ENCODE data around the gene NPRL2.

Gene NPRL2

GRCh38 chr3:50355829-50356552 is 5.4 kb upstream of the NPRL2 start:
- Histone ChIP-seq H3K4me3 (ENCODE audit: low read length) (no peak overlapping the region), H3K36me3 (ENCODE audit: control insufficient read depth, low read depth, low read length) (peaks cover 22% of the 10 kb centered on the region), H3K4me1 (ENCODE audit: control insufficient read depth, low read depth, low read length) (peaks cover 7% of the 10 kb centered on the region), H3K9me3 (ENCODE audit: control insufficient read depth, low read depth, low read length) (no peaks in the 10 kb centered on the region), H3K27ac (ENCODE audit: low read length) (no peak overlapping the region), H3K27me3 (ENCODE audit: control insufficient read depth, insufficient read depth, low read length) (no peaks in the 10 kb centered on the region), H3K9ac (ENCODE audit: low read length) (no peak overlapping the region)

- no peak overlapping the region for H3K9ac ChIP-seq (ENCODE audit: low read length)
- no peak overlapping the region for H3K4me3 ChIP-seq (ENCODE audit: low read length)
- no peaks in the 10 kb centered on the region for H3K27me3 ChIP-seq (ENCODE audit: control insufficient read depth, insufficient read depth, low read length)
- H3K4me1 ChIP-seq (ENCODE audit: control insufficient read depth, low read depth, low read length): peaks cover 12% of the 10 kb centered on the region
- H3K36me3 ChIP-seq (ENCODE audit: control insufficient read depth, low read depth, low read length): peaks cover 22% of the 10 kb centered on the region
- no peaks in the 10 kb centered on the region for H3K9me3 ChIP-seq (ENCODE audit: control insufficient read depth, low read depth, low read length)
- H3K27ac ChIP-seq (ENCODE audit: low read length): no peak overlapping the region
These were observed 4.3 kb upstream of the NPRL2 start for GRCh38 chr3:50354850-50355249.

- H3K36me3 ChIP-seq (ENCODE audit: control insufficient read depth, low read depth, low read length): peaks cover 22% of the 10 kb centered on the region
These were observed 3.7 kb upstream of the NPRL2 start for GRCh38 chr3:50354186-50354764.

GRCh38 chr3:50353245-50354004 is 2.9 kb upstream of the NPRL2 start:
- peaks cover 22% of the 10 kb centered on the region for H3K36me3 ChIP-seq (ENCODE audit: control insufficient read depth, low read depth, low read length)
- no peak overlapping the region for H3K9ac ChIP-seq (ENCODE audit: low read length)
- no peak overlapping the region for H3K27ac ChIP-seq (ENCODE audit: low read length)
- H3K4me1 ChIP-seq (ENCODE audit: control insufficient read depth, low read depth, low read length): peaks cover 12% of the 10 kb centered on the region
- no peaks in the 10 kb centered on the region for H3K9me3 ChIP-seq (ENCODE audit: control insufficient read depth, low read depth, low read length)
- H3K27me3 ChIP-seq (ENCODE audit: control insufficient read depth, insufficient read depth, low read length): no peaks in the 10 kb centered on the region
- no peak overlapping the region for H3K4me3 ChIP-seq (ENCODE audit: low read length)

More at GRCh38 chr3:50354186-50354764, 3.7 kb upstream of the NPRL2 start:
- H3K27me3 ChIP-seq (ENCODE audit: control insufficient read depth, insufficient read depth, low read length): no peaks in the 10 kb centered on the region
- no peak overlapping the region for H3K9ac ChIP-seq (ENCODE audit: low read length)
- peaks cover 12% of the 10 kb centered on the region for H3K4me1 ChIP-seq (ENCODE audit: control insufficient read depth, low read depth, low read length)
- no peaks in the 10 kb centered on the region for H3K9me3 ChIP-seq (ENCODE audit: control insufficient read depth, low read depth, low read length)
- no peak overlapping the region for H3K4me3 ChIP-seq (ENCODE audit: low read length)
- H3K27ac ChIP-seq (ENCODE audit: low read length): no peak overlapping the region

GRCh38 chr3:50352781-50353180 is 2.2 kb upstream of the NPRL2 start:
- H3K4me3 ChIP-seq (ENCODE audit: low read length): no peak overlapping the region
- H3K36me3 ChIP-seq (ENCODE audit: control insufficient read depth, low read depth, low read length): peaks cover 22% of the 10 kb centered on the region
- peaks cover 9% of the 10 kb centered on the region for H3K4me1 ChIP-seq (ENCODE audit: control insufficient read depth, low read depth, low read length)
- H3K9ac ChIP-seq (ENCODE audit: low read length): no peak overlapping the region
- H3K27me3 ChIP-seq (ENCODE audit: control insufficient read depth, insufficient read depth, low read length): no peaks in the 10 kb centered on the region
- H3K9me3 ChIP-seq (ENCODE audit: control insufficient read depth, low read depth, low read length): no peaks in the 10 kb centered on the region
- no peak overlapping the region for H3K27ac ChIP-seq (ENCODE audit: low read length)

- peaks cover 8% of the 10 kb centered on the region for H3K4me1 ChIP-seq (ENCODE audit: control insufficient read depth, low read depth, low read length)
- H3K27me3 ChIP-seq (ENCODE audit: control insufficient read depth, insufficient read depth, low read length): peaks cover 4% of the 10 kb centered on the region
- H3K27ac ChIP-seq (ENCODE audit: low read length): no peak overlapping the region
- H3K4me3 ChIP-seq (ENCODE audit: low read length): peak overlapping the region; percentile 96
- H3K9ac ChIP-seq (ENCODE audit: low read length): no peak overlapping the region
- no peaks in the 10 kb centered on the region for H3K9me3 ChIP-seq (ENCODE audit: control insufficient read depth, low read depth, low read length)
- peaks cover 19% of the 10 kb centered on the region for H3K36me3 ChIP-seq (ENCODE audit: control insufficient read depth, low read depth, low read length)
These were observed 735 bp upstream of the NPRL2 start for GRCh38 chr3:50351323-50351697.

GRCh38 chr3:50350213-50350526 is 405 bp downstream of the NPRL2 start:
- Histone ChIP-seq H3K27ac (ENCODE audit: low read length) (no peak overlapping the region), H3K9me3 (ENCODE audit: control insufficient read depth, low read depth, low read length) (no peaks in the 10 kb centered on the region), H3K36me3 (ENCODE audit: control insufficient read depth, low read depth, low read length) (peaks cover 18% of the 10 kb centered on the region), H3K27me3 (ENCODE audit: control insufficient read depth, insufficient read depth, low read length) (peaks cover 11% of the 10 kb centered on the region), H3K4me1 (ENCODE audit: control insufficient read depth, low read depth, low read length) (peaks cover 8% of the 10 kb centered on the region), H3K9ac (ENCODE audit: low read length) (peak overlapping the region; percentile 49), H3K4me3 (ENCODE audit: low read length) (peak overlapping the region; percentile 96)

- Histone ChIP-seq H3K27ac (ENCODE audit: low read length) (no peak overlapping the region), H3K4me1 (ENCODE audit: control insufficient read depth, low read depth, low read length) (peaks cover 8% of the 10 kb centered on the region), H3K36me3 (ENCODE audit: control insufficient read depth, low read depth, low read length) (no peaks in the 10 kb centered on the region), H3K27me3 (ENCODE audit: control insufficient read depth, insufficient read depth, low read length) (peaks cover 30% of the 10 kb centered on the region), H3K9me3 (ENCODE audit: control insufficient read depth, low read depth, low read length) (no peaks in the 10 kb centered on the region), H3K9ac (ENCODE audit: low read length) (no peak overlapping the region), H3K4me3 (ENCODE audit: low read length) (no peak overlapping the region)
These were observed 3.3 kb downstream of the NPRL2 start for GRCh38 chr3:50347187-50347813.

- Histone ChIP-seq H3K4me3 (ENCODE audit: low read length) (peak within 1 kb of the TSS; percentile 53), H3K27ac (ENCODE audit: low read length) (no peak within 1 kb of the TSS), H3K9ac (ENCODE audit: low read length) (no peak within 1 kb of the TSS), H3K36me3 (ENCODE audit: control insufficient read depth, low read depth, low read length) (no peaks in the 10 kb centered on the region), H3K27me3 (ENCODE audit: control insufficient read depth, insufficient read depth, low read length) (peaks cover 45% of the 10 kb centered on the region), H3K4me1 (ENCODE audit: control insufficient read depth, low read depth, low read length) (peaks cover 4% of the 10 kb centered on the region), H3K9me3 (ENCODE audit: control insufficient read depth, low read depth, low read length) (no peaks in the 10 kb centered on the region)
These were observed 4.9 kb downstream of the NPRL2 start, which contains the start of gene ZMYND10 for GRCh38 chr3:50345586-50346234. TSS of gene ZMYND10 (minus strand) at chr3:50345732. CDS start at chr3:50345579, 153 bp downstream.

- peak overlapping the region; percentile 53 for H3K4me3 ChIP-seq (ENCODE audit: low read length)
- H3K4me1 ChIP-seq (ENCODE audit: control insufficient read depth, low read depth, low read length): peaks cover under 1% of the 10 kb centered on the region
- no peak overlapping the region for H3K27ac ChIP-seq (ENCODE audit: low read length)
- H3K9me3 ChIP-seq (ENCODE audit: control insufficient read depth, low read depth, low read length): no peaks in the 10 kb centered on the region
- H3K27me3 ChIP-seq (ENCODE audit: control insufficient read depth, insufficient read depth, low read length): peaks cover 52% of the 10 kb centered on the region
- H3K36me3 ChIP-seq (ENCODE audit: control insufficient read depth, low read depth, low read length): no peaks in the 10 kb centered on the region
- no peak overlapping the region for H3K9ac ChIP-seq (ENCODE audit: low read length)
These were observed 5.6 kb downstream of the NPRL2 start for GRCh38 chr3:50345008-50345407.

All from iPS-18a (cell line).